Neural progenitor cell (in vitro differentiated cells): ENCODE results near the gene CD79A. TPM values are rescaled to one million over a fixed set of nuclear protein-coding genes. Genes with fewer than 3 reads are reported as not detected.

ENCODE experiments used
- DNase-seq: peaks from one replicate; pipeline ENCODE4 v3.0.0-alpha.2; 2016; ENCODE audit warnings: low spot score
- H2AFZ ChIP-seq: fragments of 200-600 bp; sonication (generic); replicated peaks from 2 replicates; pipeline ENCODE4 v1.6.1; 2016; ENCODE audit warnings: antibody characterized with exemption
- H3F3A ChIP-seq: fragments of 200-600 bp; sonication (generic); 2 replicates; pipeline ENCODE4 v1.6.1; 2016; ENCODE audit warnings: antibody characterized with exemption, low read depth
- H3K27ac ChIP-seq: fragments of 200-600 bp; sonication (generic); 2 replicates; pipeline ENCODE4 v1.5.1; 2016; ENCODE audit warnings: mild to moderate bottlenecking
- H3K27me3 ChIP-seq: fragments of 200-600 bp; sonication (generic); 2 replicates; pipeline ENCODE4 v1.6.1; 2016; ENCODE audit warnings: mild to moderate bottlenecking, moderate library complexity
- H3K36me3 ChIP-seq: fragments of 200-600 bp; sonication (generic); 2 replicates; pipeline ENCODE4 v1.5.1; 2016
- H3K4me1 ChIP-seq: fragments of 200-600 bp; sonication (generic); 2 replicates; pipeline ENCODE4 v1.6.1; 2016; ENCODE audit warnings: mixed run types
- H3K4me2 ChIP-seq: fragments of 200-600 bp; sonication (generic); 2 replicates; pipeline ENCODE4 v1.6.1; 2016
- H3K4me3 ChIP-seq: fragments of 200-600 bp; sonication (generic); 2 replicates; pipeline ENCODE4 v1.5.1; 2016
- H3K79me2 ChIP-seq: fragments of 200-600 bp; sonication (generic); 2 replicates; pipeline ENCODE4 v1.6.1; 2016; ENCODE audit warnings: low read depth
- H3K9ac ChIP-seq: fragments of 200-600 bp; sonication (generic); 2 replicates; pipeline ENCODE4 v1.6.1; 2016
- H3K9me3 ChIP-seq: fragments of 200-600 bp; sonication (generic); 2 replicates; pipeline ENCODE4 v1.5.1; 2016; ENCODE audit warnings: low read depth
- H4K20me1 ChIP-seq: fragments of 200-600 bp; sonication (generic); 2 replicates; pipeline ENCODE4 v1.6.1; 2016; ENCODE audit warnings: low read depth
- H3K27ac Mint-ChIP-seq: 3 replicates; pipeline ENCODE4 v1.8.0; 2021; ENCODE audit warnings: mixed read lengths
- H3K27me3 Mint-ChIP-seq: 2 replicates; pipeline ENCODE4 v1.8.0; 2022; ENCODE audit warnings: low read depth, mild to moderate bottlenecking, inconsistent platforms, moderate library complexity, mixed read lengths; ENCODE audit not compliant: insufficient read depth
- H3K36me3 Mint-ChIP-seq: 3 replicates; pipeline ENCODE4 v1.8.0; 2021; ENCODE audit warnings: mixed read lengths
- H3K4me1 Mint-ChIP-seq: 3 replicates; pipeline ENCODE4 v1.8.0; 2021; ENCODE audit warnings: mixed read lengths
- H3K4me3 Mint-ChIP-seq: 3 replicates; pipeline ENCODE4 v1.8.0; 2021; ENCODE audit warnings: mild to moderate bottlenecking, moderate library complexity, mixed read lengths
- H3K9me3 Mint-ChIP-seq: 3 replicates; pipeline ENCODE4 v1.8.0; 2020; ENCODE audit warnings: mixed read lengths
- EZH2 ChIP-seq: fragments of 200-600 bp; sonication (generic); IDR thresholded peaks from 2 replicates; pipeline ENCODE4 v1.6.1; 2017; ENCODE audit warnings: antibody characterized with exemption, mild to moderate bottlenecking, moderate library complexity
- EZH2phosphoT487 ChIP-seq: fragments of 200-600 bp; sonication (generic); IDR thresholded peaks from 2 replicates; pipeline ENCODE4 v1.6.1; 2017; ENCODE audit warnings: antibody characterized with exemption
- total RNA-seq: library from RNA; depleted of rRNA; stranded (reverse); fragments of >200 nt; gene quantifications from 2 replicates; pipeline ENCODE4 v1.2.3, GENCODE V29; 2015; ENCODE audit warnings: low replicate concordance
- TF ChIP-seq, protein P1 (sequence below): fragments of 200-600 bp; sonication (generic); IDR thresholded peaks from 2 replicates; pipeline ENCODE4 v1.5.1; 2017; ENCODE audit warnings: antibody characterized with exemption, mild to moderate bottlenecking

The CD79A gene
- total RNA-seq, 1 donor from 2014 or later: 0.11 TPM

DNA sequence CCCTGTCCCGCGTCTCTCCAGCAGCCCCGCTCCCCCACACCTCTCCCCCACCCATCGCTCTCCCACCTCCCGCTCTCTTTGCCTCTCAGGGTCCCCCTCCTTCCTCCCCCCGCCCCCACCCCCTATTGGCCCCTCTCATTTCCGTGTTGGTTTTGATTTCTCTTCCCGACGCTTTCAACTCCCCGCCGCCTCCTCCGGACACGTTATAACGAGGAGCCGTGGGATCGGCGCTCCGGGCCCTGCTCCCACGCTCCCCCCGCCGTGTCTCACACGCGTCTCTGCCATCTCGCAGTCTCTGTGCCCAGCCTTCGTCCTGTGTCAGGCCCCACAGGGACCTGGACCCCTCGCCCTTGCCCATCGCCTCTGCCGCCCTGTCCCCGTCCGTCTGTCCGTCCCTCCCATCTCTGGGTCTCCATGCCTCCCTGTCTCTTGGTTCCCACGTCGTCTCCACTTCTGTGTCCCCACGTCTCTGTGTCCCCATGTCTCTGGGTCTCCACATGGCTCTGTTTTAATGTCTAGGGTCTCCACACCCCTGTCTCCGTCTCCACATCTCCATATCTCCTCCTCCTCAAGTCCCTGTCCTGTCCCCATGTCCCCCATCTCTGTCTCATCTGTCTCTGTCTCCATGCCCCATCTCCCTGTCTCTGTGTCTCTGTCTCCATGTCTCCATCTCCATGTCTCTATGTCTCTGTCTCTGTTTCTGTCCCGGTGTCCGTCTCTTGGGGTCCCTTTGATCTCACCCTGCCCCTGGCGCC is 38.1 kb downstream of the CD79A start:
- peaks cover 26% of the 10 kb centered on the region for H4K20me1 ChIP-seq

DNA sequence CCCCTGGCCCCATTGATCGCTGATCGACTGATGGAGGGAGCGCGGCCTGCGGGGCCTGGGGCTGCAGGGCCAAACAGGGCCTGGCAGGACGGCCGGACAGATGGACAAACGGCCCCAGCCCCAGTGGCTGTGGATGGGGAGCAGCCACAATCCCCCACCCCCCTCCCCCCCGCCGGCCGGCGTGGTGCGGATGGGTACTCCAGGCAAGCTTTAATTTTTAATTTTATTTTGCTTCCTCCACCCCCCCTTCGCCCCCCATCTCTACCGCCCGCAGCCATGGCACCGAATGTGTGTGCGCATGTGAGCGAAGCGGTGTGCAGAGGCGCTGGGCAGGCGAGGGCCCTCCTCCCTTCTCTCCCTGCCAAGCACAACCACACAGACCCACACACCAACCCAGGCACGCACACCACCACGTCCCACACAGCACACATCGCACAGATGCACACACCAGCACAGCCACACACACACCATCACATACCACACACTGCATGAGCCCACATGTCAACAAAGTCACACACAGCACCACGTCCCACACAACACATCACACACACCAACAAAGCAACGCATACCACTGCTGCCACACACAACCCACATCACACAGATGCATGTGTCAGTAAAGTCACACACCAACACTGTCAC is 38.8 kb downstream of the CD79A start:
- Histone ChIP-seq H3K4me2 (no peak overlapping the region), H3F3A (peaks cover 8% of the 10 kb centered on the region), H3K27ac (no peak overlapping the region), H3K27me3 (peaks cover 100% of the 10 kb centered on the region), H3K79me2 (no peaks in the 10 kb centered on the region), H3K4me3 (no peak overlapping the region), H3K36me3 (no peaks in the 10 kb centered on the region), H3K9ac (no peak overlapping the region), H2AFZ (no peak overlapping the region), H4K20me1 (peaks cover 23% of the 10 kb centered on the region), H3K9me3 (no peaks in the 10 kb centered on the region), H3K4me1 (peaks cover 8% of the 10 kb centered on the region)
- no peaks in the 10 kb centered on the region for H3K36me3 Mint-ChIP-seq
- H3K9me3 Mint-ChIP-seq: no peaks in the 10 kb centered on the region
- H3K4me1 Mint-ChIP-seq: peaks cover 4% of the 10 kb centered on the region
- H3K27ac Mint-ChIP-seq: no peak overlapping the region
- no peak overlapping the region for H3K4me3 Mint-ChIP-seq
- no peak for DNase-seq
- H3K27me3 Mint-ChIP-seq: peaks cover 31% of the 10 kb centered on the region
- TF ChIP-seq EZH2 (no peak), EZH2phosphoT487 (no peak)
- TF ChIP-seq, protein P1, sequence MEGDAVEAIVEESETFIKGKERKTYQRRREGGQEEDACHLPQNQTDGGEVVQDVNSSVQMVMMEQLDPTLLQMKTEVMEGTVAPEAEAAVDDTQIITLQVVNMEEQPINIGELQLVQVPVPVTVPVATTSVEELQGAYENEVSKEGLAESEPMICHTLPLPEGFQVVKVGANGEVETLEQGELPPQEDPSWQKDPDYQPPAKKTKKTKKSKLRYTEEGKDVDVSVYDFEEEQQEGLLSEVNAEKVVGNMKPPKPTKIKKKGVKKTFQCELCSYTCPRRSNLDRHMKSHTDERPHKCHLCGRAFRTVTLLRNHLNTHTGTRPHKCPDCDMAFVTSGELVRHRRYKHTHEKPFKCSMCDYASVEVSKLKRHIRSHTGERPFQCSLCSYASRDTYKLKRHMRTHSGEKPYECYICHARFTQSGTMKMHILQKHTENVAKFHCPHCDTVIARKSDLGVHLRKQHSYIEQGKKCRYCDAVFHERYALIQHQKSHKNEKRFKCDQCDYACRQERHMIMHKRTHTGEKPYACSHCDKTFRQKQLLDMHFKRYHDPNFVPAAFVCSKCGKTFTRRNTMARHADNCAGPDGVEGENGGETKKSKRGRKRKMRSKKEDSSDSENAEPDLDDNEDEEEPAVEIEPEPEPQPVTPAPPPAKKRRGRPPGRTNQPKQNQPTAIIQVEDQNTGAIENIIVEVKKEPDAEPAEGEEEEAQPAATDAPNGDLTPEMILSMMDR: no peak

More for the DNA sequence above, 38.1 kb downstream of the CD79A start:
- no peaks in the 10 kb centered on the region for H3K9me3 ChIP-seq
- no peak overlapping the region for H3K27ac Mint-ChIP-seq
- H3K36me3 ChIP-seq: no peaks in the 10 kb centered on the region
- no peak for DNase-seq
- no peak overlapping the region for H3K4me2 ChIP-seq
- no peaks in the 10 kb centered on the region for H3K79me2 ChIP-seq
- H3K9me3 Mint-ChIP-seq: no peaks in the 10 kb centered on the region
- H3K36me3 Mint-ChIP-seq: no peaks in the 10 kb centered on the region
- no peak overlapping the region for H3K4me3 Mint-ChIP-seq
- peaks cover 8% of the 10 kb centered on the region for H3K4me1 ChIP-seq
- TF ChIP-seq EZH2: peak; percentile 68
- TF ChIP-seq EZH2phosphoT487: peak; percentile 50
- TF ChIP-seq, protein P1: no peak
- H3K4me1 Mint-ChIP-seq: peaks cover 4% of the 10 kb centered on the region
- no peak overlapping the region for H2AFZ ChIP-seq
- H3K27me3 Mint-ChIP-seq: peaks cover 34% of the 10 kb centered on the region
- H3K27ac ChIP-seq: no peak overlapping the region
- H3K4me3 ChIP-seq: no peak overlapping the region
- peaks cover 6% of the 10 kb centered on the region for H3F3A ChIP-seq
- H3K9ac ChIP-seq: no peak overlapping the region
- peaks cover 100% of the 10 kb centered on the region for H3K27me3 ChIP-seq

DNA sequence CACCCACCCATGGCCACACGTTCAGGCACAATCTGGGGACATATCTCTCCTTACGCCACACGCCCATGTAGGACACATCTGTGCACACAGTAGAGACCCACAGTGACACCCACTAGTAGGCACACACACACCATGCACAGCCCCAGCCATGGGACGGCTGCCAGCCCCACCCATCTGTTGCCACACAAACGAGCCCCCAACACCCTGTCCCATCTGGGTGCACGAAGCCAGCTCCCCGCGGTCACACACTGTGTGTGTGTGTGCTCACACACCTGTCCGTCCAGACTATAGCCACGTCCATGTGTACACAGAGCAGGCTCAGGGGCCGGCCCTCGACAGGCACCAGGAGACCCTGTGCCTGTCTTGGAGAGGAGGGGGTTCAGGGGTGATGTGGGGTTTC is 40.6 kb downstream of the CD79A start:
- H3K79me2 ChIP-seq: no peaks in the 10 kb centered on the region
- no peak overlapping the region for H2AFZ ChIP-seq
- H3K4me1 ChIP-seq: peaks cover 5% of the 10 kb centered on the region
- DNase-seq: no peak
- H3K4me3 ChIP-seq: no peak overlapping the region
- no peaks in the 10 kb centered on the region for H3K9me3 Mint-ChIP-seq
- no peak for TF ChIP-seq EZH2phosphoT487
- TF ChIP-seq, protein P1: no peak
- no peak for TF ChIP-seq EZH2
- no peak overlapping the region for H3K9ac ChIP-seq
- H3K27ac Mint-ChIP-seq: no peak overlapping the region
- H3K27me3 Mint-ChIP-seq: peaks cover 23% of the 10 kb centered on the region
- H3K36me3 Mint-ChIP-seq: no peaks in the 10 kb centered on the region
- peaks cover 7% of the 10 kb centered on the region for H3K4me1 Mint-ChIP-seq
- H3K27me3 ChIP-seq: peaks cover 100% of the 10 kb centered on the region
- no peak overlapping the region for H3K4me3 Mint-ChIP-seq
- no peak overlapping the region for H3K27ac ChIP-seq
- no peaks in the 10 kb centered on the region for H3K36me3 ChIP-seq
- no peaks in the 10 kb centered on the region for H3K9me3 ChIP-seq
- peaks cover 16% of the 10 kb centered on the region for H4K20me1 ChIP-seq
- H3K4me2 ChIP-seq: no peak overlapping the region
- H3F3A ChIP-seq: peaks cover 16% of the 10 kb centered on the region
